Stomach (tissue), 9 donors: ENCODE data around the gene PGBD4. TPM values are rescaled to one million over a fixed set of nuclear protein-coding genes. Genes with fewer than 3 reads are reported as not detected.
A peak's percentile ranks its signal among the peaks of the same experiment; 100 is the strongest.

Source experiments
- DNase-seq, 2 donors: peaks; one replicate each; pipeline versions ENCODE4 v3.0.0 to v3.0.0-alpha.2; 2013 to 2019
- H3K27ac ChIP-seq, 5 donors: fragments of 200-600 bp in 4 of 5; sonication (generic) in 4 of 5; one replicate each; pipeline ENCODE4 v1.5.1; 2013 to 2019; ENCODE audit warnings: mild to moderate bottlenecking in 1 of 5, moderate library complexity in 1 of 5
- H3K27me3 ChIP-seq, 3 donors: fragments of 200-600 bp; sonication (generic); one replicate each; pipeline ENCODE4 v1.5.1; 2017 to 2019; ENCODE audit warnings: mixed run types in 1 of 3
- H3K36me3 ChIP-seq, 4 donors: fragments of 200-600 bp; sonication (generic); 1 replicate in 3 of 4; 2 replicates in 1 of 4; pipeline ENCODE4 v1.5.1; 2016 to 2019
- H3K4me1 ChIP-seq, 4 donors: fragments of 200-600 bp; sonication (generic); one replicate each; pipeline ENCODE4 v1.5.1; 2016 to 2019
- H3K4me3 ChIP-seq, 4 donors: fragments of 200-600 bp; sonication (generic) in 3 of 4; one replicate each; pipeline ENCODE4 v1.5.1; 2016 to 2019; ENCODE audit warnings: mild to moderate bottlenecking in 1 of 4
- H3K9me3 ChIP-seq, 4 donors: fragments of 200-600 bp; sonication (generic); one replicate each; pipeline ENCODE4 v1.5.1; 2016 to 2019
- EP300 ChIP-seq: sonication (generic); formaldehyde crosslinking; IDR thresholded peaks from one replicate; pipeline ENCODE4 v1.6.1; 2017; ENCODE audit warnings: antibody characterized with exemption
- POLR2A ChIP-seq, 4 donors: fragments of 450-650 bp; IDR thresholded peaks; one replicate each; pipeline ENCODE4 v1.6.1; 2016; ENCODE audit warnings: antibody characterized with exemption in 4 of 4, control low read depth in 2 of 4, mild to moderate bottlenecking in 1 of 4, moderate library complexity in 1 of 4
- POLR2AphosphoS5 ChIP-seq, 3 donors: sonication (generic); formaldehyde crosslinking; IDR thresholded peaks; one replicate each; pipeline ENCODE4 v1.6.1; 2016; ENCODE audit warnings: antibody characterized with exemption in 3 of 3
- WGBS, 5 donors: extraction: QIAGEN DNeasy Blood & Tissue Kit in 3 of 5; methylation state at CpG; one replicate each; pipeline versions ENCODE4 v1.1.5 to v1.1.7; 2013 to 2018; 5-methylcytosine and 5-hydroxymethylcytosine counted together
- intact Hi-C: fragments of 100-400 bp; cut with DNase I; formaldehyde crosslinking; loops from one replicate; pipeline ENCODE4 v1.15.1; 2023; ENCODE audit warnings: low total_unique reads
- polyA plus RNA-seq, 3 donors: library from polyadenylated mRNA; stranded (reverse); fragments of 200-250 nt; gene quantifications; one replicate each; pipeline ENCODE4 v1.2.3, GENCODE V29; 2013
- total RNA-seq, 5 donors: library from RNA; depleted of rRNA; stranded (reverse); fragments of >200 nt; gene quantifications; one replicate each; pipeline versions ENCODE4 v1.1.0 to v1.2.3, GENCODE V29; 2014 to 2016
- TF ChIP-seq, protein P1 (sequence below), 7 experiments: fragments of 450-650 bp in 4 of 7; fragments of 200-600 bp in 3 of 7; sonication (generic) in 3 of 7; IDR thresholded peaks; one replicate each; pipeline ENCODE4 v1.5.1; 2016 to 2019; ENCODE audit warnings: antibody characterized with exemption in 7 of 7, control low read depth in 2 of 7, mild to moderate bottlenecking in 1 of 7
- donor health status: healthy with polysubstance abuse.
- donor health status: Bipolar disorder and iron deficiency.
- donor health status: healthy.

The PGBD4 gene
- total and polyA plus RNA-seq, 8 donors: 0.15 to 1.9 (median 0.78) TPM; not detected in 1

DNA sequence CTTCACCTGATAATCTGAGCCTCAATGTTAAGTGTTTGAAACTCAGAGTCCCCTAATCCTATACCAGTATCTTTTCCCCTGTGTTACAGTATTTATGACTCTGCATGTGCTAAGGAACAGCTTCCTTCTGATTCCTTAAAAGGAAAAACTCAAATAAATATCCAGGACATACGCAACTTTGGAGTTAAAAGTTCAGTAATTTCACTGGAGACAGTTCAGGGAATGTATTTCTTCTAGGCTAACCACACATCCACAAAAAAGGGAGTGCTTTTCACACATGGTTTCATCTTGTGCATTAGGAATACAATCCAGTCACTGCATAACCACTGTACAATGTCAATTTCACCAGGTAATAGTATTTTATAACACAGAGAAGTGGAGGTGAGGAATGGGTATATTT lies 31.0 kb downstream of the PGBD4 start:
- intact Hi-C loops: no loop called here
- WGBS, 5 donors: 89 to 98% (median 90%) methylated on average over 1 of the region's 1 CpG
- TF ChIP-seq POLR2AphosphoS5 (IDR thresholded peaks at IDR 0.05) (no peak), EP300 (no peak), POLR2A (IDR thresholded peaks at IDR 0.05) (no peak)
- TF ChIP-seq, protein P1, sequence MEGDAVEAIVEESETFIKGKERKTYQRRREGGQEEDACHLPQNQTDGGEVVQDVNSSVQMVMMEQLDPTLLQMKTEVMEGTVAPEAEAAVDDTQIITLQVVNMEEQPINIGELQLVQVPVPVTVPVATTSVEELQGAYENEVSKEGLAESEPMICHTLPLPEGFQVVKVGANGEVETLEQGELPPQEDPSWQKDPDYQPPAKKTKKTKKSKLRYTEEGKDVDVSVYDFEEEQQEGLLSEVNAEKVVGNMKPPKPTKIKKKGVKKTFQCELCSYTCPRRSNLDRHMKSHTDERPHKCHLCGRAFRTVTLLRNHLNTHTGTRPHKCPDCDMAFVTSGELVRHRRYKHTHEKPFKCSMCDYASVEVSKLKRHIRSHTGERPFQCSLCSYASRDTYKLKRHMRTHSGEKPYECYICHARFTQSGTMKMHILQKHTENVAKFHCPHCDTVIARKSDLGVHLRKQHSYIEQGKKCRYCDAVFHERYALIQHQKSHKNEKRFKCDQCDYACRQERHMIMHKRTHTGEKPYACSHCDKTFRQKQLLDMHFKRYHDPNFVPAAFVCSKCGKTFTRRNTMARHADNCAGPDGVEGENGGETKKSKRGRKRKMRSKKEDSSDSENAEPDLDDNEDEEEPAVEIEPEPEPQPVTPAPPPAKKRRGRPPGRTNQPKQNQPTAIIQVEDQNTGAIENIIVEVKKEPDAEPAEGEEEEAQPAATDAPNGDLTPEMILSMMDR (IDR thresholded peaks at IDR 0.05): no peak
- peaks cover 0 to 3% (median 0%) of the 10 kb centered on the region in 4 donors for H3K36me3 ChIP-seq
- H3K4me1 ChIP-seq: no peaks in the 10 kb centered on the region
- no peak for DNase-seq
- no peak overlapping the region for H3K27ac ChIP-seq
- no peaks in the 10 kb centered on the region for H3K9me3 ChIP-seq
- no peak overlapping the region for H3K4me3 ChIP-seq
- no peaks in the 10 kb centered on the region for H3K27me3 ChIP-seq

DNA sequence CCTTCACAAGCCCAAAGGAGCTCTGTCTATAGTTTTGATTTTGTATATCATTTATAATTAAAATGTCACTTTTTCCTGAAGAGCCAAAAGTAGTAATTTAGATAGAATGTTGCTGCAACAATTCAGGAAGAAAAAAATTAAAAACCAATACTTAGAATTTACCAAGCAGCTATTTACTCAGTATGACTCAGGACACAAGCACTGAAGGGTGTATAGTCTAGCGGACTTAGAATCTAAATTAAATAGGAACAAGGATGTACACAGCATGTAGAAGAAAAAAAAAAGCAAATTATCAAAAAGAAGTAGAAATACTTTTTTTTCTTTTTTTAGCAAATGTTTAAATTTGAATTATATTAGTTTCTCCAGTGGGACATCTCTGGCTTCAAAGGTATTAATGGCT lies 31.6 kb downstream of the PGBD4 start:
- intact Hi-C loops: no loop called here
- Histone ChIP-seq H3K36me3 (peaks cover 0 to 9% (median 6%) of the 10 kb centered on the region in 4 donors), H3K4me3 (no peak overlapping the region), H3K9me3 (no peaks in the 10 kb centered on the region), H3K27ac (no peak overlapping the region), H3K27me3 (no peaks in the 10 kb centered on the region), H3K4me1 (no peaks in the 10 kb centered on the region)
- DNase-seq: no peak
- 69 to 80% (median 73%) methylated on average over 1 of the region's 1 CpG for WGBS, 5 donors
- TF ChIP-seq EP300 (no peak), POLR2AphosphoS5 (IDR thresholded peaks at IDR 0.05) (no peak)

DNA sequence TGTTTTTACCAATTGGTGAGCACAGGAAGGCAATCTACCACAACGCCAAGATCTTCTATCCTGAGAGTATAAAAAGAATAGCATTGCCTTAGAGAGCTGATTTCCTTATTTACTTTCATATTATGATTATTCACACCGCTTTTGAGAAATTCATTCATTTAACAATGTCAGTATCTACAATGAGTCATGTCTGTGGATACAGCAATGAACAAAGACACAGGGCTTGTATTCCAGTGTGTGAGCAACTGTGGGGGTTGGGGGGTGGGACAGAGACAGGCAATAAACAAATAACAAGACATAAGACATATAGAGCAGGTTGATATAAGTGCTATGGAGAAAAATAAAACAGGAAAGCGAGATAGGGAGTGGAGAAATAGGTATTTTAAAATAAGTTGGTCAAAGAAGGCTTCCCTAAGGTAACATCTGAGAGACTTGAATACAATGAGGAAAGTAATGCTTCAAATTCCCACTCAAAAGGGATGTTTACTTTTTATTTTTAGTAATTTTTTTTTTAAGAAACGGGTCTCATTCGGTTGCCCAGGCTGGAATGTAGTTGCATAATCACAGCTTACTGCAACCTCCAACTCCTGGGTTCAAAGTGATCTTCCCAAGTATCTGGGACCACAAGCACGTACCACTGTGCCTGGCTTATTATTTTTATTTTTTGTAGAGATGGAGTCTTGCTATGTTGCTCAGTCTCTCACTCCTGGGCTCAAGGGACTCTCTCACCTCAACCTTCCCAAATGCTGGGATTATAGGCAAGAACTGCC lies 45.7 kb downstream of the PGBD4 start:
- peaks cover 0 to 4% (median 0%) of the 10 kb centered on the region in 4 donors for H3K4me1 ChIP-seq
- no peak overlapping the region for H3K4me3 ChIP-seq
- WGBS, 5 donors: 48 to 56% (median 52%) methylated on average over 6 of the region's 6 CpGs
- H3K36me3 ChIP-seq: peaks cover 17 to 94% (median 94%) of the 10 kb centered on the region in 4 donors
- no peaks in the 10 kb centered on the region for H3K9me3 ChIP-seq
- no peaks in the 10 kb centered on the region for H3K27me3 ChIP-seq
- TF ChIP-seq EP300 (no peak), POLR2AphosphoS5 (IDR thresholded peaks at IDR 0.05) (no peak), POLR2A (IDR thresholded peaks at IDR 0.05) (no peak)
- TF ChIP-seq, protein P1 (IDR thresholded peaks at IDR 0.05): no peak
- DNase-seq: peak in 1 of 2 donors; percentile 46
- intact Hi-C loops: no loop called here
- peak overlapping the region in 2 of 5 donors; percentile 20 to 38 for H3K27ac ChIP-seq

DNA sequence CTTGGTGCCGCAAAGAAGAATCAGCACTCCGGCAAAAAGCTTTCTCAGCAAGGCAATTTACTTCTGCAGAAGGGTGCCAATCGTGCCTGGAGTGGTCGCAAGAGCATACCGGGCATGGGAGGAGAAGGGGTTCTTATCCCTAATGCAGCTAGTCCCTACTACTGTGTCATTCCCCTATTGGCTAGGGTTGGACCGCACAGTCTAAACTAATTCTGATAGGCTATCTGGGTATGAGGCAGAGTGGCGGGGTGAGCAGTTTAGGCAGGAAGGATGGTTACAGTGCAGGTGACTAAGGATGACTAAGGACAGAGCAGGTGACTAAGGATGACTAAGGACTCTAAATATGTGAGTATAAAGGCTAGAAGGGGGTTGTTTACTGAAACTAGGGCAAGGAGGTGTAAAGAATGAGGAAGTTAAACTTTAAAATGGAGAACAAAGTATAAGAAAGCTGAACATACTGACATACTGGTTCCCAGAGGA lies 52.9 kb downstream of the PGBD4 start:
- no peak for DNase-seq
- H3K27ac ChIP-seq: no peak overlapping the region
- TF ChIP-seq POLR2A (IDR thresholded peaks at IDR 0.05) (no peak), POLR2AphosphoS5 (IDR thresholded peaks at IDR 0.05) (no peak)
- H3K4me3 ChIP-seq: no peak overlapping the region
- WGBS, 5 donors: 88 to 98% (median 97%) methylated on average over 7 of the region's 7 CpGs
- peaks cover 14 to 97% (median 93%) of the 10 kb centered on the region in 4 donors for H3K36me3 ChIP-seq
- H3K9me3 ChIP-seq: peaks cover 10 to 27% (median 17%) of the 10 kb centered on the region in 4 donors
- H3K4me1 ChIP-seq: no peaks in the 10 kb centered on the region
- no peaks in the 10 kb centered on the region for H3K27me3 ChIP-seq
- intact Hi-C loops: no loop called here

- TF ChIP-seq POLR2A (IDR thresholded peaks at IDR 0.05) (no peak), POLR2AphosphoS5 (IDR thresholded peaks at IDR 0.05) (no peak), EP300 (no peak)
- TF ChIP-seq, protein P1 (IDR thresholded peaks at IDR 0.05): no peak
- Histone ChIP-seq H3K4me3 (no peak overlapping the region), H3K9me3 (peaks cover 10 to 32% (median 21%) of the 10 kb centered on the region in 4 donors), H3K4me1 (no peaks in the 10 kb centered on the region), H3K36me3 (peaks cover 12 to 97% (median 88%) of the 10 kb centered on the region in 4 donors), H3K27me3 (no peaks in the 10 kb centered on the region), H3K27ac (no peak overlapping the region)
- intact Hi-C loops: no loop called here
- DNase-seq: no peak
- 91 to 99% (median 92%) methylated on average over 7 of the region's 7 CpGs for WGBS, 5 donors
Observed at GRCh38 chr15:34155859-34156258, 54.0 kb downstream of the PGBD4 start.

Other genes starting within 250 kb of the PGBD4 start
- not detected for gene CHRM5, start 133.6 kb upstream of the PGBD4 start, total RNA-seq
- gene CHRM5, start 133.6 kb upstream of the PGBD4 start, polyA plus RNA-seq: not detected
- 10 to 100 TPM in 4 of 5 donors, not detected in 1; 13.2 to 89.8 (median 26.8) TPM for gene AVEN, start 62.9 kb upstream of the PGBD4 start, total RNA-seq
- gene AVEN, start 62.9 kb upstream of the PGBD4 start, polyA plus RNA-seq: 10 to 100 TPM in 2 of 3 donors, 1 to 10 TPM in 1; 8.6 to 15.4 (median 14.4) TPM
- gene EMC7, start 221 bp upstream of the PGBD4 start, total RNA-seq: 10 to 100 TPM; 23.2 to 54.7 (median 31.5) TPM
- 10 to 100 TPM; 35.3 to 73.5 (median 39.0) TPM for gene EMC7, start 221 bp upstream of the PGBD4 start, polyA plus RNA-seq
- 100 to 1,000 TPM in 1 of 5 donors, 10 to 100 TPM in 4; 53.0 to 105 (median 84.9) TPM for gene KATNBL1, start 108.0 kb downstream of the PGBD4 start, total RNA-seq
- gene KATNBL1, start 108.0 kb downstream of the PGBD4 start, polyA plus RNA-seq: 10 to 100 TPM; 19.4 to 19.7 (median 19.5) TPM
- gene EMC4, start 122.9 kb downstream of the PGBD4 start, total RNA-seq: 100 to 1,000 TPM in 4 of 5 donors, 10 to 100 TPM in 1; 28.4 to 145 (median 130) TPM
- gene EMC4, start 122.9 kb downstream of the PGBD4 start, polyA plus RNA-seq: 100 to 1,000 TPM in 1 of 3 donors, 10 to 100 TPM in 2; 89.8 to 102 (median 92.2) TPM
- 10 to 100 TPM in 4 of 5 donors, 1 to 10 TPM in 1; 7.5 to 63.6 (median 22.8) TPM for gene SLC12A6, start 235.7 kb downstream of the PGBD4 start, total RNA-seq
- gene SLC12A6, start 235.7 kb downstream of the PGBD4 start, polyA plus RNA-seq: 1 to 10 TPM; 1.4 to 6.0 (median 1.7) TPM
- gene NOP10, start 241.1 kb downstream of the PGBD4 start, total RNA-seq: 100 to 1,000 TPM in 3 of 5 donors, 10 to 100 TPM in 1, 1 to 10 TPM in 1; 2.9 to 388 (median 118) TPM
- gene NOP10, start 241.1 kb downstream of the PGBD4 start, polyA plus RNA-seq: 100 to 1,000 TPM; 268 to 327 (median 313) TPM
- gene NUTM1, start 241.2 kb downstream of the PGBD4 start, total RNA-seq: not detected
- under 1 TPM in 1 of 3 donors, not detected in 2; 0.15 TPM for gene NUTM1, start 241.2 kb downstream of the PGBD4 start, polyA plus RNA-seq